GM19035 (cell line): ENCODE measurements around the gene PRDM16.
"Not testable (repeated sequence)": the region's sequence is repeated elsewhere in the genome, so short reads cannot be mapped to it uniquely, and the experiment has no call there.

ENCODE experiments used
- ATAC-seq: cut with Tn5 transposase; IDR thresholded peaks from one replicate; pipeline ENCODE4 v1.9.1; 2021; ENCODE audit not compliant: unreplicated experiment

PRDM16 gene

DNA sequence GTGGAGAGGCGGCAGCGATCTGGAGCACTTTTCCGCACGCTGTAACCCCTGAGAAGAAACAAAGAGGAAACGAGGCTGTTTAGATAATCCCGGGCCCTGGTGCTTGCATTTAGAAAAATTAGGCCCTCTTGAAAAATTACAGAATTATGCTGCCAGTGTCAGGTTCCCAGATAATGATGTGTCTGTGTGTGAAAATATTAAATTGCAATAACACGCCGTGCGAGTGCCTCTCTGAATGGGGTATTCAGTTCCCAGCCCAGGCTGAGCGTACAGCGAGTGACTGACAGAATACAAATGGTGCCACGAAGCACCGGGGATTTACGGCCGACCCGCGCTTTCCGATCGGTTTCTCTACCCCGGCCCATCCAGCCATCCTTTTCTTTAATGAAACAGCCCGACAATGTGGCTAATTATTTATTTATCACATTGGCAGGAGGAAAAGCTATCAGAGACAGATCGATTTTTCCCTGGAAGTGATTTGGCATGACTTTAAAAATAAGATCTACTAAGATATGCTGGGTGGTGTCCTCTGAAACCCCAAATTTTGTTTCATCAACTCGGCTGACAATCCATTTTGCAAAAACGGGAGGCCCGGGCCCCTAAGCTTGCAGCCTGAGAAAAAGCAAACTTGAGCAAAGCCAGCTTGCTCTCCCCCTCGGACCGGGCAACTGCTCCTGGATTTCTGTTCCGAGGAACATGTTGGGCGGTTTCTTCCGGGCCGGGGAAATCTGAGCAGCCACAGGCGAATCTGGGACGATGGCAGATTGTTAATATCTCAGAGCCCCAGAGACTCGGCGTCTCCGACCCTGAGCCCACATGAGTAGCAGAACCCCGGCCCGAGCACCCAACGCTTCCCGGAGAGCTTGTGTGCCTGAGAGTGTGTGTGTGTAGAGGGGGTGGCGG, 11.3 kb downstream of the PRDM16 start:
- no peak for ATAC-seq

GRCh38 chr1:3081171-3081683, 12.2 kb downstream of the PRDM16 start:
- ATAC-seq, result no peak

- ATAC-seq, result no peak
These were observed 13.0 kb downstream of the PRDM16 start for GRCh38 chr1:3082051-3082450.

DNA sequence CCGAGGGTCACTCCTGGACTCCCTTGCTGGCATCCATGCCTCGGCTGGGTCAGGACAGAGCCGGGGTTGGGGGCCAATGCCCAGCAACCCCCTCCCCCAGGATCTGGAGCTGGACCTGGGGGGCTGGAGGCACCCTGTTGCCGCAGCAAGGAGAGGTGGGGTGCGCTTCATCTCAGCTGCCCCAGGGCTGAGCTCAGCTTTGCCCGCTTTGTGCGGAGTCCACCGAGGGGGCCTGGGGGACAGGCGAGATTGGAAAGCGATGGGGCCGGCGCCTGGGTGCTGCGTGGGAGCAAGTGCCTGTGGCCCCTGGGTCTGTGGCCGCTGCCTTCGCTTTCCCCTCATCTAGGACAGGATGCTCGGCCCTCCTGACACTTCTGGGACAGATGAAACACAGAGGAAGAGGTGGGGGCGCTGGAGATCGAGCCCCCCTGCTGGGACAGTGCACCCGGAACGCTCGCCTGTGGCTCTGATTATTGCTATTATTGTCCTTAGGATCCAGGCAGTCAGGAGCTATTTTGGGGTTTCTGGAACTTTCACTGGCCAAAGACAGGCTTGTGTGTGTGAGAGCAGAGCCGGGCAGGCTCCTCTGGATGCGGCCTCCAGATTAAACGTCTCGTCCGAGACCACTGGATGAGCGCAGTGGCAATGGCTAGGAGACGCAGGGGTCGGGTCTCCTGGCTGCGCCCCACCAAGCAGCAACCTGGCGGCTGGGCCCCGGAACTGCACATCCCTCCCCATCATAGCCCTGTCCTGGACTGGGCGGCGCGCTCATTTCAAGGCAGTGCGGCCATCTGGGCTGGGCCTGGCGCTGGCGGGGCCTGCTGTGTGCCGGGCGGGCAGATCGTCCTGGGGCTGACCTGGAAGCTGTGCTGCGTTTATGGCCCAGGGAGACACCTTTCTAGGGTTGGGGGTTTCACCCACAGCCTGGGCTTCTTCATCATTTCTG, 13.8 kb downstream of the PRDM16 start:
- ATAC-seq, result no peak

GRCh38 chr1:3084154-3084553, 15.2 kb downstream of the PRDM16 start:
- ATAC-seq, result no peak

- ATAC-seq, result no peak
These were observed 15.7 kb downstream of the PRDM16 start for GRCh38 chr1:3084726-3085125.

DNA sequence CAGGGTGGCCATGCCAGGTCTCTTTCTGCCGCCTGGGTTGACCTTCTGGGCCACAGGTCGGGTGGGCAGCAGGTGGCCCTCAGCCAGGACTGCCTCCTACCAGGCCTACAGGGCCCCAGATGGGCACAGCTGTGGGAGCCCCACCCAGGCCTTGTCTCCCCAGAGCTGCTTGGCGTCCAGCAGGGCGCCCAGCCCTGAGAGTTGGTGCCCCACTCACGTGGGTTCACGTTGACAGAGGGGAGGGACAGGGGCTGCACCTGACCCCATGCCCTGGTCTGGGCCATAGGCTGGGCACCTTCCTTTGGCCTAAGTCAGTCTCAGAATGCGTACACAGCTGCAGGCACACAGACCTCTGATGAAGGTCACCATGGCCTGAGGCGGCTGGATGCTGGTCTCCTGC, 16.7 kb downstream of the PRDM16 start:
- no peak for ATAC-seq

GRCh38 chr1:3086272-3086974, 17.4 kb downstream of the PRDM16 start:
- ATAC-seq, result no peak

- ATAC-seq, result no peak
These were observed 18.0 kb downstream of the PRDM16 start for GRCh38 chr1:3087049-3087448.

DNA sequence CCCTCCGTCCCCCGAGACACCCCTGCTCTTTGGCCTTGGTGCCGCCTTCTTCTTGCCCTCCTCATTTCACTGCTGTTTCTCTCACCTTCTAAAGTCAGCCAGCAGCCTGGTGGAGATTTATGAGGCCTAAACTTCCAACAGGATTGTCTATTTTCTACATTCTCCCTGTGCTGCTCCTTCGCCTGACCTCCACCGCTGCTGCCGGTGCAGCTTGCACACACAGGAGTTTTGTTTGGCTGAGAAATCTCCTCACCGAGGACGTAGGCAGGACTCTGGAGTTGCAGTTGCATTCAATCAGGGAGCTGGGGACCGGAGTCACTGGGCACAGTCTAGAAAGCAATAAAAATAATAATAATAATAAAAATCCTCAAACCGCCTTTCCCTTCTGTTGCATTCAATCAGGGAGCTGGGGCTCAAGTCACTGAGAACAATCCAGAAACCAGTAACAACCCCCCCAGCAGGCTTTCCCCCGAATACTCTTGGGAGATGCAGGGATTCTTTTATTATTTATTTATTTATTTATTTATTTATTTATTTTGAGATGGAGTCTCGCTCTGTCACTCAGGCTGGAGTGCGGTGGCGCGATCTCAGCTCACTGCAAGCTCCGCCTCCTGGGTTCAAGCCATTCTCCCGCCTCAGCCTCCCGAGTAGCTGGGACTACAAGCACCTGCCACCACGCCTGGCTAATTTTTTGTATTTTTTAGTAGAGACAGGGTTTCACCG, 19.1 kb downstream of the PRDM16 start:
- ATAC-seq, result not testable (repeated sequence)

GRCh38 chr1:3089490-3089889, 20.5 kb downstream of the PRDM16 start:
- ATAC-seq, result no peak

- no peak for ATAC-seq
These were observed 22.3 kb downstream of the PRDM16 start for GRCh38 chr1:3091334-3091733.

- ATAC-seq, result no peak
These were observed 23.5 kb downstream of the PRDM16 start for GRCh38 chr1:3092530-3092929.

- ATAC-seq, result no peak
These were observed 25.1 kb downstream of the PRDM16 start for GRCh38 chr1:3093898-3094626.

DNA sequence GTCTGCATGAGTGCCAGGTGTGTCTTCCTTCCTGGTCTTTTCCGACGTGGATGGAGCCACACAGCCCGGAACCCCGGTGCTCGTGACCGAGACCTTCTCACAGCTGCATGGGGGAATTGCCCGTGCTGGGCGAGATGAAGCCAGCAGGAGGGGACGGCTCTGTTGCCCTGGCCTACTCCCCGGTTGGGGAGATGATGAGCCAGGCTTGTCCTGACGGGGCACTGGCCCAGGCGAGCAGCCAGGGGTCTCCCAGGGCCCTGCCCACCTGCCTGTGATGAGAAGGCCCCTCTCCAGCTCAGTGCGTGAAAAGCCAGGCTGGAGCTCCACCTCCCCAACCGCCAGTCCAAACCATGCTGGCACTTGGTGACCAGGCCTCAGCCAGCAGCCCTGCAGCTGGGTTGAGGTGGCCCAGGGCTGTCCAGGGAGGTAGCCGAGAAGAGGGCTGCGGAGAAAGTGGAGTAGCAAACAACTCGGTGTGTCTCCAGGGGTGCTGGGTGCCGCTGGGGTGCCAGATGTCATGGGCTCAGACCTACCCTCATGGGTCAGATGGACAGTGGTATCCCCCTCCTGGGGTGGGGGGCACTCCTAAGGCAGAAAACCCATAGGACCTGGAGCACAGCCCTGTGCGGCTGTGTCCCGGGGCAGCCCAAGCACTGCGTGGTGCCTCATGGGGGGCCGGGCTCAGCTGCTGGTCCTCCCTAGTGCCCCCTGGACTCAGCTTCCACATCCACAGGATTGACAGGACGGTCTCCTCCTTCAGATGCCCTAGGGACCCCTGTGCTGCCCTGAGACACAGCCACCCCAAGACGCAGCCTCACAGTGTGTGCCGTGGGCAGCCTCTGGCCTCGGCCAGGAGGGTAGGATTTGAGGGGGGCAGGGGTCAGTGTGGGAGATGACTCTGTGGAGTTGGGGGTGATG, 26.1 kb downstream of the PRDM16 start:
- no peak for ATAC-seq

GRCh38 chr1:3096345-3096744, 27.3 kb downstream of the PRDM16 start:
- ATAC-seq, result no peak

DNA sequence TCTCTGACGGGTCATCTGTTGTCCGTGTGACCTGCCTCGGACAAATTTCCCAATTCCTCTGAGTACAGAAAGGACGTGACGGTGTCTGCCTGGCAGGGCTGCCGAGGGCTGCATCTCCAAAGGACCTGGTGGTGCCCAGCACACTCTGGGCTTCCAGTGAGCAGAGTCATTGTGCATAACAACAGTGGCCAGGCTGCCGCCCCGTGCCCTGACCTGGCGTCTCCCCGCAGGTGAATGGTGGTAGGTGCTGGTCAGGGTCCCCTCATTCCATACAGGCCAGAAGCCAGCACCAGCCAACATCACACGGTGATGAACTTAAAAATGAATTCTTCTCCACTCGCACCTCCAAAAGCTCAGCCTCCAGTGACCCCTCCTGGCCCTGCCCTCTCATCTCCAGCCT, 28.2 kb downstream of the PRDM16 start:
- no peak for ATAC-seq

- no peak for ATAC-seq
These were observed 28.9 kb downstream of the PRDM16 start for GRCh38 chr1:3097861-3098260.

DNA sequence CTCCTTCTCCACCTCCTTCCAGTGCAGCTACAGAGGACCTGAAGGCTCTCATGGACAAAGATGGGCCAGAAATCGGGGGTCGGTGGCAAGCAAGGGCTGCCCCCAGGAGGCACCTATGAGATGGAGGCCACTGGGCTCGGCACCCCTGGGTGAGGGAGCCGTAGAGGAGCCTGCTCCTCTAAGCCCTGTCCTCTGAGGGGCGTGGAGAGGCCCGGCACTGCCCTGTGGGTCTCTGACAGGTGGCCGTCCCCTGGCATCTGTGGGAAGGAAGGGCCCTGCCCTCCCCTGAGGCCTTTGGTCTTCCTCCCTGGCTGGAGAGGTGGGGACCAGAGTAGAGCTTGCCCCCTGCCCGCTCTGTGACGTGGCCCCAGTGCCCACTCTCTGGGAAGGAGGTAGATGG, 30.9 kb downstream of the PRDM16 start:
- ATAC-seq, result no peak
